ENCODE measurements around the gene KNDC1. TPM values are rescaled to one million over a fixed set of nuclear protein-coding genes. Genes with fewer than 3 reads are reported as not detected.

KNDC1 gene
- total RNA-seq, 1 donor from 2014 or later = 0.55 TPM

DNA sequence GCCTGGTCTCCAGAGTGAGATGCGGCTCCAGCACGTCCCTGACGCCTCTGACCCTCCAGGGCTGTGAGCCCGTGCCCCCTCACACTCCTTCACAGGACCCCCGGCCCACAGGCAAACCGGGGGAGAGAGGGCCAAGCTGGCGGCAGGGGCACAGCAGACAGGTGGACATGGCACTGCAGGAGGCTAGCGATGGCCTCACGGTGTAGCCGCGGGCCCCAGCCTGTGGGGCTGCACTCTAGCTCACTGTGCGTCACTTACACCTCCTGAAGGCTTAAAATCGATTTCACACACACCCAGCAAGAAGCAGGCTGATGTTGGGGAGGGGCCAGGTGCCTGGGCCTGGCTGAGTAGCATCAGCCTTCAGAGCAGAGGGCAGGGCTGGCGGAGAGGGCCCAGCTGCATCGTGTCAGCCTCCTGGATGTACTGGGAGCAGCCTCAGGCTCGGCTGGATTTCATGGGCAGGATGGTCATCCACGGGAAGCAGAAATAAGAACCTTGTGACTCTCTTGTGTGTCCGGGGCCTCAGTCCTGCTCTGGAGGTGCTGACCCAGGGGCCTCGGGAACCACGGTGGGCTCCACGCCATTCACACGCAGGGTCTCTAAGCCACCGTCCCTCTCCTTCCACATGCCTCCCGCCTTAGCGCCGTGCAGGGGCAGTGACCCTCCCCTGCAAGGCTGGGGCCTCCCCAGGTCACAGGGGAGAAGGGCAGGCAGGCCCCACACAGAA lies 19.4 kb upstream of the KNDC1 start:
- Mint-ChIP-seq H3K9me3 (ENCODE audit: low read depth) (no peaks in the 10 kb centered on the region), H3K36me3 (ENCODE audit: low read depth) (no peaks in the 10 kb centered on the region), H3K27ac (ENCODE audit: unreplicated experiment) (no peak overlapping the region), H3K27me3 (ENCODE audit: low read depth) (peaks cover 8% of the 10 kb centered on the region), H3K4me1 (ENCODE audit: low read depth) (peaks cover 7% of the 10 kb centered on the region), H3K4me3 (ENCODE audit: unreplicated experiment) (no peak overlapping the region)
- TF ChIP-seq, protein P1, sequence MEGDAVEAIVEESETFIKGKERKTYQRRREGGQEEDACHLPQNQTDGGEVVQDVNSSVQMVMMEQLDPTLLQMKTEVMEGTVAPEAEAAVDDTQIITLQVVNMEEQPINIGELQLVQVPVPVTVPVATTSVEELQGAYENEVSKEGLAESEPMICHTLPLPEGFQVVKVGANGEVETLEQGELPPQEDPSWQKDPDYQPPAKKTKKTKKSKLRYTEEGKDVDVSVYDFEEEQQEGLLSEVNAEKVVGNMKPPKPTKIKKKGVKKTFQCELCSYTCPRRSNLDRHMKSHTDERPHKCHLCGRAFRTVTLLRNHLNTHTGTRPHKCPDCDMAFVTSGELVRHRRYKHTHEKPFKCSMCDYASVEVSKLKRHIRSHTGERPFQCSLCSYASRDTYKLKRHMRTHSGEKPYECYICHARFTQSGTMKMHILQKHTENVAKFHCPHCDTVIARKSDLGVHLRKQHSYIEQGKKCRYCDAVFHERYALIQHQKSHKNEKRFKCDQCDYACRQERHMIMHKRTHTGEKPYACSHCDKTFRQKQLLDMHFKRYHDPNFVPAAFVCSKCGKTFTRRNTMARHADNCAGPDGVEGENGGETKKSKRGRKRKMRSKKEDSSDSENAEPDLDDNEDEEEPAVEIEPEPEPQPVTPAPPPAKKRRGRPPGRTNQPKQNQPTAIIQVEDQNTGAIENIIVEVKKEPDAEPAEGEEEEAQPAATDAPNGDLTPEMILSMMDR (IDR thresholded peaks at IDR 0.05) = no peak
- peak; percentile 83 for DNase-seq (ENCODE audit: low spot score)

DNA sequence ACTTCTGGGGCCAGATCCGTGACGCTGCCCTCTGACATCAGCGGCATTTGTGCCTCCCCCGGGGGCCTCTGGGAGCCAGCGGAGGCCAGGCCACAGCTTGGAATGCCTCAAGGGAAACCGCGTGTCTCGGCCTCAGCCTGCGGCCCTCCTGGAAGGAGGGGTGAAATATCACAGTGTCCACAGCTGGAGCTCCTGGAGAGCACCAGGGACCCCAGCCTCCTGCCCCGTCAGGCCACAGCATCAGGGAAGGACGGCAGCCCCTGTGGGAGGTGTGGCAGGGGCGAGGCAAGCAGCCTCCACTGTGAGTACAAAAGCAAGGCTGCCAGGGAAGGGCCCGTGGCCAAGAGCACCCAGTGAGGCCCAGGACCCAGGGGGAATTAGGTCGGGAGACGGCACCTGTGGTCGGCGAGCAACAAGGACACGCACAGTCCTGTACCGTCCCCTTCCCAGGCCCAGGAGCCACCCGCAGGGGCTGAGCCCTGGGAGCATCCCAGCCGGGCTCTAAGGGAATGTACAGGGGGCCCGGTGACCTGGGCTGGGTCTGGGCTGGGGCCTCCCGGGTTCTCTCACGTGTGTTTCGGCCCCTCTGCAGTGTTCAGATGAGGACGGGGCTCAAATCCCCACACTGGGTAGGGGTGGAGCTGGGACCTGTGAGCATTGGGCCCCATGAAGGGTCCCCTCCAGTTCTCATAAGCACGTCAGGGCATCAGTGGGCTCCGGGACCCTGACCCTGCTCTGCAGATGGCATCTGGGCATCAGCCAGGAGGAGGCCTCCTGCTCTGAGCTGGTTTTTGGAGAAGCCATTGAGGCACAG lies 18.7 kb upstream of the KNDC1 start:
- H3K27ac Mint-ChIP-seq (ENCODE audit: unreplicated experiment) = no peak overlapping the region
- TF ChIP-seq, protein P1 (IDR thresholded peaks at IDR 0.05) = no peak
- DNase-seq (ENCODE audit: low spot score) = peak; percentile 83
- peaks cover 11% of the 10 kb centered on the region for H3K4me1 Mint-ChIP-seq (ENCODE audit: low read depth)
- peaks cover 8% of the 10 kb centered on the region for H3K27me3 Mint-ChIP-seq (ENCODE audit: low read depth)
- H3K9me3 Mint-ChIP-seq (ENCODE audit: low read depth) = peaks cover 2% of the 10 kb centered on the region
- no peak overlapping the region for H3K4me3 Mint-ChIP-seq (ENCODE audit: unreplicated experiment)
- no peaks in the 10 kb centered on the region for H3K36me3 Mint-ChIP-seq (ENCODE audit: low read depth)

DNA sequence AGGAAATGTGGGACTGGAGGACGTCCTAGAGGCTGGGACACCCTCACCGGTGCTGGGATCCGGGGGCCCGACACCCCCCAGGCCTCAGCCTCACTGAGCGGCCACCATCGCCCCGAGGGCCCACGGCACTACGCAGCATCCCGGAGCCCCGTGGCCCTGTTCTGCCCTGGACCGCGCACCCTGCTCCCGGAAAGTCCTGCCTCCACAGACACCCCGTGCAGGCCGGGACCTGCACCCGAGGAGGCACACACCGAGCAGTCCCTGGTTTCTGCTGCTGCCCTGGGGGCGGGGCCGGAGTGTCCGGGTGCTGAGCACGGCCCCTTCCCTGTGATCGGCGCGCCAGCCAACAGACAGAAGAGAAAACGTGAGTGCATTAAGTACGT lies 18.1 kb upstream of the KNDC1 start:
- peaks cover 8% of the 10 kb centered on the region for H3K27me3 Mint-ChIP-seq (ENCODE audit: low read depth)
- no peak for DNase-seq (ENCODE audit: low spot score)
- TF ChIP-seq, protein P1 (IDR thresholded peaks at IDR 0.05) = no peak
- peaks cover 3% of the 10 kb centered on the region for H3K9me3 Mint-ChIP-seq (ENCODE audit: low read depth)
- H3K4me3 Mint-ChIP-seq (ENCODE audit: unreplicated experiment) = no peak overlapping the region
- peaks cover 14% of the 10 kb centered on the region for H3K4me1 Mint-ChIP-seq (ENCODE audit: low read depth)
- no peak overlapping the region for H3K27ac Mint-ChIP-seq (ENCODE audit: unreplicated experiment)
- H3K36me3 Mint-ChIP-seq (ENCODE audit: low read depth) = no peaks in the 10 kb centered on the region

DNA sequence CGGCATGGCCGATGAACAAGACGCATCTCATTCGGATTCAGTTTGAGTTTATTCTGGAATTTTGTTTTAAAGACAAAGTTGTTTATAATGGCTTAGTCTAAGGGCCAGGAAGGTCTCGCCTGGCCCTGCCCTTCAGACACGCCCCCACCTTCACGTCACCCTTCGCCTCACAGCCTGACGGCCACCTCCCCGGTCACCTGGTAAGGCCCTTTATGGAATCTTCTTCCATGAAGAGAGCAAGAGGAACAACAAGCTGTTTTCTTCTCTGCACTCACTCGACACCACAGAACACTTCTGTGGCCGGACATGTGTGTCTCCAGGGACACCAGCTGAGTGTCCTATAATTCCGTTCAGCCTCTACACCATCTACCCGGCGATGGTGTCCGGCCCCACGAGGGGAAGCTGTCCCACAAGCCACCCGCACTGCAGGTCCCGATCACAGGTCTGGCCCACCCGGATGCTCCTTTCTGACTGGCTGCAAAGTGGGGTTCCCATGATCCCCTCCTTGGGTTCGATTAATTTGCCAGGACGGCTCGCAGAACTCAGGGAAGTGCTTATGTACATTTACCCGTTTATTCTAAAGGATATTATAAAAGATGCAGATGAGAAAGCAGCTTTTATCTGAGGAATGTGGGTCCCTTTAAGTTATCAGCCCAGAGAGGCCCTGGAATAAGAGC lies 17.4 kb upstream of the KNDC1 start:
- TF ChIP-seq, protein P1 (IDR thresholded peaks at IDR 0.05) = no peak
- DNase-seq (ENCODE audit: low spot score) = peak; percentile 88
- Mint-ChIP-seq H3K9me3 (ENCODE audit: low read depth) (peaks cover 8% of the 10 kb centered on the region), H3K4me1 (ENCODE audit: low read depth) (peaks cover 14% of the 10 kb centered on the region), H3K27ac (ENCODE audit: unreplicated experiment) (no peak overlapping the region), H3K27me3 (ENCODE audit: low read depth) (peaks cover 8% of the 10 kb centered on the region), H3K4me3 (ENCODE audit: unreplicated experiment) (no peak overlapping the region), H3K36me3 (ENCODE audit: low read depth) (peaks cover 2% of the 10 kb centered on the region)

- H3K27me3 Mint-ChIP-seq (ENCODE audit: low read depth) = peaks cover 12% of the 10 kb centered on the region
- H3K27ac Mint-ChIP-seq (ENCODE audit: unreplicated experiment) = no peak overlapping the region
- H3K9me3 Mint-ChIP-seq (ENCODE audit: low read depth) = peaks cover 13% of the 10 kb centered on the region
- no peak overlapping the region for H3K4me3 Mint-ChIP-seq (ENCODE audit: unreplicated experiment)
- DNase-seq (ENCODE audit: low spot score) = peak; percentile 73
- H3K4me1 Mint-ChIP-seq (ENCODE audit: low read depth) = peaks cover 14% of the 10 kb centered on the region
- peaks cover 5% of the 10 kb centered on the region for H3K36me3 Mint-ChIP-seq (ENCODE audit: low read depth)
- TF ChIP-seq, protein P1 (IDR thresholded peaks at IDR 0.05) = no peak
Observed at GRCh38 chr10:133143200-133143533, 16.9 kb upstream of the KNDC1 start.

All from chondrocyte (in vitro differentiated cells).